H1 (cell line): ENCODE data around the gene SCNN1A. TPM values are rescaled to one million over a fixed set of nuclear protein-coding genes. Genes with fewer than 3 reads are reported as not detected.

Source experiments
- CTCF ChIA-PET: fragments of 300-600 bp; sonication (Branson Sonifier 250); formaldehyde crosslinking; loops from one replicate; lab custom pipeline; 2021; ENCODE audit not compliant: partially characterized antibody; lab: Charles Lee
- POLR2A ChIA-PET: fragments of 300-600 bp; sonication (Branson Sonifier 250); formaldehyde crosslinking; loops from one replicate; lab custom pipeline; 2021; ENCODE audit warnings: inconsistent platforms; ENCODE audit not compliant: partially characterized antibody; lab: Charles Lee
- DNase-seq, 2 experiments: peaks; one replicate each; pipeline versions ENCODE4 v3.0.0 to v3.0.0-alpha.2; 2010 to 2022; ENCODE audit warnings: low spot score in 2 of 2, low read depth in 1 of 2, mixed read lengths in 1 of 2
- FAIRE-seq: peaks from 2 replicates; lab custom pipeline; 2011; peaks lifted over from hg19 to GRCh38; lab: Jason Lieb, UNC
- H2AFZ ChIP-seq: 2 replicates; pipeline ENCODE4 v1.8.1; 2012; ENCODE audit warnings: low read length, inconsistent platforms
- H2AK5ac ChIP-seq: 2 replicates; pipeline ENCODE4 v1.6.1; 2013; ENCODE audit warnings: low read depth, low read length
- H2BK120ac ChIP-seq: replicated peaks from 2 replicates; pipeline ENCODE3; 2013; ENCODE audit warnings: low read depth, low read length, inconsistent platforms
- H2BK12ac ChIP-seq: 2 replicates; pipeline ENCODE4 v1.6.1; 2013; ENCODE audit warnings: low read depth, low read length
- H2BK15ac ChIP-seq: 2 replicates; pipeline ENCODE4 v1.6.1; 2013; ENCODE audit warnings: low read length
- H2BK20ac ChIP-seq: 2 replicates; pipeline ENCODE4 v1.6.1; 2013; ENCODE audit warnings: low read length
- H2BK5ac ChIP-seq: 2 replicates; pipeline ENCODE4 v1.6.1; 2013; ENCODE audit warnings: low read depth, low read length
- H3K14ac ChIP-seq: 2 replicates; pipeline ENCODE4 v1.6.1; 2013; ENCODE audit warnings: inconsistent platforms; ENCODE audit not compliant: insufficient read length
- H3K18ac ChIP-seq: 2 replicates; pipeline ENCODE4 v1.6.1; 2013; ENCODE audit warnings: low read length; ENCODE audit errors: extremely low read depth
- H3K23ac ChIP-seq: 2 replicates; pipeline ENCODE4 v1.6.1; 2013; ENCODE audit warnings: inconsistent platforms; ENCODE audit not compliant: insufficient read length
- H3K23me2 ChIP-seq: 2 replicates; pipeline ENCODE4 v1.6.1; 2013; ENCODE audit warnings: low read depth, low read length
- H3K27ac ChIP-seq: 2 replicates; pipeline ENCODE4 v1.6.1; 2011; ENCODE audit warnings: low read depth, low read length, inconsistent platforms
- H3K27me3 ChIP-seq, 4 experiments: replicated peaks in 1 of 4; 1 replicate in 1 of 4; 2 replicates in 3 of 4; pipeline versions ENCODE4 v1.6.1 to v1.8.1; 2011 to 2013; ENCODE audit warnings: low read length in 3 of 4, mild to moderate bottlenecking in 3 of 4, inconsistent platforms in 2 of 4, mixed read lengths in 2 of 4, moderate library complexity in 1 of 4; ENCODE audit not compliant: control insufficient read depth in 3 of 4, insufficient read depth in 3 of 4; ENCODE audit errors: extremely low read depth in 1 of 4
- H3K36me3 ChIP-seq, 4 experiments: 2 replicates each; pipeline versions ENCODE4 v1.6.1 to v1.8.1; 2011 to 2013; ENCODE audit warnings: mild to moderate bottlenecking in 4 of 4, low read length in 3 of 4, moderate library complexity in 2 of 4, control low read depth in 1 of 4, inconsistent platforms in 1 of 4; ENCODE audit not compliant: insufficient read depth in 4 of 4, control insufficient read depth in 2 of 4
- H3K4ac ChIP-seq: replicated peaks from 2 replicates; pipeline ENCODE3; 2013; ENCODE audit warnings: low read length, low read depth, mixed read lengths, inconsistent platforms; ENCODE audit not compliant: insufficient read length
- H3K4me1 ChIP-seq, 4 experiments: replicated peaks in 1 of 4; 1 replicate in 1 of 4; 2 replicates in 3 of 4; pipeline versions ENCODE4 v1.6.1 to v1.8.1; 2011 to 2013; ENCODE audit warnings: low read length in 3 of 4, inconsistent platforms in 2 of 4, mixed read lengths in 1 of 4; ENCODE audit not compliant: insufficient read depth in 4 of 4, control insufficient read depth in 3 of 4
- H3K4me2 ChIP-seq, 2 experiments: 2 replicates each; pipeline versions ENCODE4 v1.6.1 to v1.8.1; 2011 to 2013; ENCODE audit warnings: low read depth in 2 of 2, low read length in 2 of 2, control low read depth in 1 of 2, inconsistent platforms in 1 of 2, mild to moderate bottlenecking in 1 of 2; ENCODE audit not compliant: insufficient read depth in 1 of 2
- H3K4me3 ChIP-seq, 4 experiments: fragments of 200-600, 300-600 bp in 1 of 4; sonication (generic), shearing (Covaris generic), sonication (Bioruptor Twin) in 1 of 4; 2 replicates each; pipeline versions ENCODE4 v1.5.1 to v1.8.1; 2011 to 2016; ENCODE audit warnings: low read length in 4 of 4, low read depth in 3 of 4, control low read depth in 2 of 4, inconsistent platforms in 2 of 4, mild to moderate bottlenecking in 2 of 4, mixed read lengths in 1 of 4, moderate library complexity in 1 of 4; ENCODE audit not compliant: insufficient read depth in 2 of 4; ENCODE audit errors: extremely low read depth in 1 of 4
- H3K56ac ChIP-seq: replicated peaks from 2 replicates; pipeline ENCODE3; 2013; ENCODE audit warnings: low read depth, mild to moderate bottlenecking, mixed read lengths, low read length, inconsistent platforms; ENCODE audit not compliant: insufficient read length
- H3K79me1 ChIP-seq: 2 replicates; pipeline ENCODE4 v1.6.1; 2013; ENCODE audit warnings: low read depth, low read length, control low read depth
- H3K79me2 ChIP-seq, 2 experiments: 2 replicates each; pipeline versions ENCODE4 v1.6.1 to v1.8.1; 2012 to 2013; ENCODE audit warnings: low read length in 2 of 2, mild to moderate bottlenecking in 2 of 2, inconsistent platforms in 1 of 2; ENCODE audit not compliant: insufficient read depth in 2 of 2, control insufficient read depth in 1 of 2
- H3K9ac ChIP-seq, 4 experiments: replicated peaks in 1 of 4; 1 replicate in 1 of 4; 2 replicates in 3 of 4; pipeline versions ENCODE4 v1.6.1 to v1.8.1; 2011 to 2013; ENCODE audit warnings: low read depth in 3 of 4, low read length in 3 of 4, control low read depth in 2 of 4, mild to moderate bottlenecking in 2 of 4, moderate library complexity in 2 of 4, inconsistent platforms in 1 of 4; ENCODE audit errors: extremely low read depth in 1 of 4
- H3K9me3 ChIP-seq, 2 experiments: 2 replicates each; pipeline versions ENCODE4 v1.6.1 to v1.8.1; 2012 to 2013; ENCODE audit warnings: mild to moderate bottlenecking in 2 of 2, moderate library complexity in 2 of 2, control low read depth in 1 of 2, inconsistent platforms in 1 of 2, low read depth in 1 of 2, low read length in 1 of 2, mixed read lengths in 1 of 2; ENCODE audit not compliant: insufficient read depth in 2 of 2
- H4K20me1 ChIP-seq, 2 experiments: replicated peaks in 1 of 2; 2 replicates each; pipeline versions ENCODE3 to v1.8.1; 2011 to 2013; ENCODE audit warnings: inconsistent platforms in 2 of 2, low read length in 2 of 2, mild to moderate bottlenecking in 1 of 2; ENCODE audit not compliant: insufficient read depth in 2 of 2, control insufficient read depth in 1 of 2
- H4K5ac ChIP-seq: 2 replicates; pipeline ENCODE4 v1.6.1; 2013; ENCODE audit warnings: low read length, low read depth, mixed read lengths, inconsistent platforms; ENCODE audit not compliant: insufficient read length
- H4K8ac ChIP-seq: 2 replicates; pipeline ENCODE4 v1.8.0; 2013; ENCODE audit warnings: mild to moderate bottlenecking, moderate library complexity, low read length, inconsistent platforms; ENCODE audit not compliant: insufficient read depth; ENCODE audit errors: extremely low read depth
- H4K91ac ChIP-seq: replicated peaks from 2 replicates; pipeline ENCODE3; 2013; ENCODE audit warnings: low read length, mixed read lengths, inconsistent platforms; ENCODE audit not compliant: insufficient read length
- ASH2L ChIP-seq: fragments of 200-600, 300-600 bp; sonication (generic); IDR thresholded peaks from one replicate; pipeline ENCODE4 v1.7.1; 2017; ENCODE audit warnings: low read length
- BCL11A ChIP-seq, 2 experiments: IDR thresholded peaks; one replicate each; pipeline ENCODE4 v1.6.1; 2011; ENCODE audit warnings: low read depth in 2 of 2, low read length in 2 of 2, mild to moderate bottlenecking in 2 of 2
- CHD2 ChIP-seq: IDR thresholded peaks from 2 replicates; pipeline ENCODE4 v1.6.1; 2012; ENCODE audit warnings: low read length, improper control_type of control experiment
- GTF2F1 ChIP-seq: IDR thresholded peaks from 2 replicates; pipeline ENCODE4 v1.6.1; 2012; ENCODE audit warnings: low read depth, low read length, improper control_type of control experiment, borderline replicate concordance
- JUN ChIP-seq: IDR thresholded peaks from 2 replicates; pipeline ENCODE4 v1.6.1; 2011; ENCODE audit warnings: low read depth, mild to moderate bottlenecking, improper control_type of control experiment, low read length
- KDM1A ChIP-seq: fragments of 200-600, 300-600 bp; sonication (generic); IDR thresholded peaks from 2 replicates; pipeline ENCODE4 v1.7.1; 2016; ENCODE audit warnings: mild to moderate bottlenecking, low read length, borderline replicate concordance
- POLR2AphosphoS5 ChIP-seq: IDR thresholded peaks from 2 replicates; pipeline ENCODE4 v1.6.1; 2011; ENCODE audit warnings: low read depth, low read length
- RBBP5 ChIP-seq: IDR thresholded peaks from 2 replicates; pipeline ENCODE4 v1.7.1; 2012; ENCODE audit warnings: low read depth, mild to moderate bottlenecking, inconsistent platforms, low read length, moderate library complexity, borderline replicate concordance
- SAP30 ChIP-seq: fragments of 300-600 bp; sonication (generic); IDR thresholded peaks from 2 replicates; pipeline ENCODE4 v1.7.1; 2012; ENCODE audit warnings: low read length, moderate library complexity, mild to moderate bottlenecking, inconsistent platforms; ENCODE audit not compliant: insufficient read depth, insufficient replicate concordance
- ZNF274 ChIP-seq: IDR thresholded peaks from 2 replicates; pipeline ENCODE4 v1.7.0; 2012; ENCODE audit warnings: low read length, borderline replicate concordance; ENCODE audit errors: extremely low read depth
- WGBS, 2 experiments: shearing (Covaris generic) in 1 of 2; methylation state at CpG; one replicate each; pipeline versions ENCODE4 v1.1.6 to v1.1.7; 2013 to 2015; ENCODE audit warnings: low lambda C conversion rate in 2 of 2, mixed read lengths in 2 of 2, inconsistent platforms in 1 of 2, low coverage in 1 of 2, missing lambda C conversion rate in 1 of 2; ENCODE audit not compliant: insufficient replicate concordance in 2 of 2, insufficient coverage in 1 of 2, insufficient read length in 1 of 2; ENCODE audit errors: extremely low coverage in 1 of 2, missing lambda C conversion rate in 1 of 2; 5-methylcytosine and 5-hydroxymethylcytosine counted together
- polyA plus RNA-seq, 7 experiments: library from polyadenylated mRNA; depleted of rRNA in 3 of 7; stranded (reverse) in 5 of 7; unstranded in 2 of 7; fragments of >200 nt in 5 of 7; fragments of 200-250 nt in 2 of 7; gene quantifications; 1 replicate in 5 of 7; 2 replicates in 1 of 7; 4 replicates in 1 of 7; pipeline versions ENCODE4 v1.2.1 to v1.2.3, GENCODE V29; 2011 to 2013; ENCODE audit warnings: missing spikeins in 2 of 7, mixed read lengths in 2 of 7
- total RNA-seq: library from RNA; stranded (reverse); fragmentation: NEBNext Ultra II Directional; extraction: Animal tissue kit (Norgen Biotek cat#: 25700); gene quantifications from 2 replicates; pipeline ENCODE4 v1.2.1, GENCODE V29; 2021
- TF ChIP-seq, protein P1 (sequence below), 3 experiments: IDR thresholded peaks; 1 replicate in 2 of 3; 2 replicates in 1 of 3; pipeline versions ENCODE4 v1.5.1 to v1.6.1; 2011; ENCODE audit warnings: low read length in 3 of 3, mild to moderate bottlenecking in 3 of 3, inconsistent platforms in 2 of 3, low read depth in 1 of 3, moderate library complexity in 1 of 3; ENCODE audit not compliant: insufficient read depth in 1 of 3; ENCODE audit errors: control extremely low read depth in 1 of 3

SCNN1A gene
- total and polyA plus RNA-seq, 2 of the 8 experiments (the other 6 are each of a cell fraction or from before 2014, with no cell fraction given): 85.5 to 156 TPM

DNA sequence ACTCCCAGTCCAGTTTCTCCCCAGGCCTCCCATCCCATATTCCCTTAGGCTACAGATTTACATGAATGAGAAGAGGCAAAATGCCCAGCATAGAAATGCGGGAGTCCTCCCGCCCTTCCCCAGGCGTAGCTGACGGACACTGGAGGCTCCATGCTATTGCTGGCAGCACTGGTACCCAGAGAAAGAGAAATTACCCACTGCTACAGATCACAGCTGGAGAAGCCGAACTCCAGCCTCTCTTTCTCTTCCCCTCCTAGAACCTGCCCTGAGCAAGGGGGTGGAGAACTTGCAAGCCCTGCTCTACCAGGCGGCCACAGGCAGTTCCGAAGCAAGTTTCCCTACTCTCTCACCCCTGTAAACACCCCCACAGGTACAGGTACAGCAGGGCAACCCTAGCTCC lies 12.2 kb upstream of the SCNN1A start:
- no peak overlapping the region for H3K56ac ChIP-seq
- H4K8ac ChIP-seq: no peak overlapping the region
- ChIA-PET POLR2A (interaction anchor here (0.7 to 2.1 kb wide), 8 partner anchors 8 to 75 kb away, joined by 3 to 17 read pairs (median 3); partner anchors contain the start of gene SCNN1A), CTCF (interaction anchor here (0.9 to 1.9 kb wide), 8 partner anchors 14 to 49 kb away, joined by 3 to 6 read pairs (median 4); no protein-coding TSS in a partner anchor)
- 88% methylated on average over 7 of the region's 7 CpGs; no CpG with 5 or more reads in 1 of the 2 experiments for WGBS, 2 experiments
- H2BK5ac ChIP-seq: no peak overlapping the region
- no peak overlapping the region for H3K18ac ChIP-seq
- H3K36me3 ChIP-seq: no peaks in the 10 kb centered on the region
- H2BK120ac ChIP-seq: no peak overlapping the region
- H2BK12ac ChIP-seq: no peak overlapping the region
- H3K79me1 ChIP-seq: no peaks in the 10 kb centered on the region
- H2AFZ ChIP-seq: no peak overlapping the region
- no peak overlapping the region for H3K9ac ChIP-seq
- FAIRE-seq (no peak), DNase-seq (no peak)
- no peak overlapping the region for H4K5ac ChIP-seq
- H2BK15ac ChIP-seq: no peak overlapping the region
- peaks cover 1% of the 10 kb centered on the region; the same call in 1 of the 2 replicates for H3K23me2 ChIP-seq
- no peaks in the 10 kb centered on the region for H3K79me2 ChIP-seq
- peaks cover 0 to 23% (median 15%) of the 10 kb centered on the region in 4 experiments; a peak in 6 of 7 replicates for H3K4me1 ChIP-seq
- no peak overlapping the region for H3K4ac ChIP-seq
- no peak overlapping the region for H2BK20ac ChIP-seq
- no peaks in the 10 kb centered on the region for H3K9me3 ChIP-seq
- H4K20me1 ChIP-seq: no peaks in the 10 kb centered on the region
- TF ChIP-seq CHD2: no peak
- TF ChIP-seq GTF2F1: no peak
- TF ChIP-seq SAP30: no peak
- TF ChIP-seq POLR2AphosphoS5: no peak
- no peak for TF ChIP-seq JUN
- TF ChIP-seq ASH2L: no peak
- TF ChIP-seq, protein P1, sequence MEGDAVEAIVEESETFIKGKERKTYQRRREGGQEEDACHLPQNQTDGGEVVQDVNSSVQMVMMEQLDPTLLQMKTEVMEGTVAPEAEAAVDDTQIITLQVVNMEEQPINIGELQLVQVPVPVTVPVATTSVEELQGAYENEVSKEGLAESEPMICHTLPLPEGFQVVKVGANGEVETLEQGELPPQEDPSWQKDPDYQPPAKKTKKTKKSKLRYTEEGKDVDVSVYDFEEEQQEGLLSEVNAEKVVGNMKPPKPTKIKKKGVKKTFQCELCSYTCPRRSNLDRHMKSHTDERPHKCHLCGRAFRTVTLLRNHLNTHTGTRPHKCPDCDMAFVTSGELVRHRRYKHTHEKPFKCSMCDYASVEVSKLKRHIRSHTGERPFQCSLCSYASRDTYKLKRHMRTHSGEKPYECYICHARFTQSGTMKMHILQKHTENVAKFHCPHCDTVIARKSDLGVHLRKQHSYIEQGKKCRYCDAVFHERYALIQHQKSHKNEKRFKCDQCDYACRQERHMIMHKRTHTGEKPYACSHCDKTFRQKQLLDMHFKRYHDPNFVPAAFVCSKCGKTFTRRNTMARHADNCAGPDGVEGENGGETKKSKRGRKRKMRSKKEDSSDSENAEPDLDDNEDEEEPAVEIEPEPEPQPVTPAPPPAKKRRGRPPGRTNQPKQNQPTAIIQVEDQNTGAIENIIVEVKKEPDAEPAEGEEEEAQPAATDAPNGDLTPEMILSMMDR (IDR thresholded peaks at IDR 0.05; ENCODE audit: control extremely low read depth in 1 of 3, insufficient read depth in 1 of 3, low read depth in 1 of 3, low read length in 3 of 3): no peak
- no peak for TF ChIP-seq BCL11A (IDR thresholded peaks at IDR 0.05; ENCODE audit: low read depth in 2 of 2, low read length in 2 of 2)
- no peak for TF ChIP-seq KDM1A
- TF ChIP-seq RBBP5: no peak
- no peak for TF ChIP-seq ZNF274
- no peak overlapping the region for H3K4me2 ChIP-seq
- H3K27me3 ChIP-seq: peaks cover 0 to 24% (median 16%) of the 10 kb centered on the region in 4 experiments; a peak in 6 of 7 replicates
- H3K14ac ChIP-seq: no peak overlapping the region
- H3K27ac ChIP-seq: no peak overlapping the region
- no peak overlapping the region for H3K23ac ChIP-seq
- no peak overlapping the region for H2AK5ac ChIP-seq
- H3K4me3 ChIP-seq: no peak overlapping the region
- no peak overlapping the region for H4K91ac ChIP-seq
